Hepatocyte (in vitro differentiated cells): ENCODE results near the gene SLC6A4. TPM values are rescaled to one million over a fixed set of nuclear protein-coding genes. Genes with fewer than 3 reads are reported as not detected.

Source experiments
- DNase-seq: peaks from one replicate; pipeline ENCODE4 v3.0.0-alpha.2; 2016; ENCODE audit warnings: low spot score
- H2AFZ ChIP-seq: fragments of 200-600 bp; sonication (generic); 2 replicates; pipeline ENCODE4 v1.6.0; 2016; ENCODE audit warnings: antibody characterized with exemption, mild to moderate bottlenecking
- H3K27ac ChIP-seq: fragments of 200-600 bp; sonication (generic); 2 replicates; pipeline ENCODE4 v1.5.1; 2016; ENCODE audit warnings: mild to moderate bottlenecking
- H3K27me3 ChIP-seq: fragments of 200-600 bp; sonication (generic); 2 replicates; pipeline ENCODE4 v1.6.1; 2016
- H3K36me3 ChIP-seq: fragments of 200-600 bp; sonication (generic); replicated peaks from 2 replicates; pipeline ENCODE4 v1.5.1; 2016; ENCODE audit warnings: low read depth; ENCODE audit not compliant: insufficient read depth
- H3K4me1 ChIP-seq: fragments of 200-600 bp; sonication (generic); 2 replicates; pipeline ENCODE4 v1.5.1; 2016; ENCODE audit warnings: mild to moderate bottlenecking, moderate library complexity; ENCODE audit not compliant: insufficient read depth
- H3K4me2 ChIP-seq: fragments of 200-600 bp; sonication (generic); 2 replicates; pipeline ENCODE4 v1.6.0; 2016
- H3K4me3 ChIP-seq: fragments of 200-600 bp; sonication (generic); 2 replicates; pipeline ENCODE4 v1.5.1; 2016; ENCODE audit warnings: mild to moderate bottlenecking
- H3K79me2 ChIP-seq: fragments of 200-600 bp; sonication (generic); 2 replicates; pipeline ENCODE4 v1.6.0; 2017; ENCODE audit warnings: mild to moderate bottlenecking
- H3K9me2 ChIP-seq: fragments of 200-600 bp; sonication (generic); replicated peaks from 2 replicates; pipeline ENCODE4 v1.6.0; 2017; ENCODE audit warnings: mild to moderate bottlenecking; ENCODE audit not compliant: insufficient read depth
- H3K9me3 ChIP-seq: fragments of 200-600 bp; sonication (generic); 2 replicates; pipeline ENCODE4 v1.5.1; 2016; ENCODE audit warnings: low read depth, mild to moderate bottlenecking
- H4K20me1 ChIP-seq: fragments of 200-600 bp; sonication (generic); 2 replicates; pipeline ENCODE4 v1.6.0; 2016; ENCODE audit warnings: mild to moderate bottlenecking; ENCODE audit not compliant: insufficient read depth, poor library complexity, severe bottlenecking
- CTCF ChIP-seq: fragments of 200-600 bp; sonication (generic); IDR thresholded peaks from 2 replicates; pipeline ENCODE4 v1.5.1; 2016; ENCODE audit warnings: antibody characterized with exemption, mild to moderate bottlenecking; ENCODE audit not compliant: poor library complexity
- EZH2 ChIP-seq: fragments of 200-600 bp; sonication (generic); IDR thresholded peaks from 2 replicates; pipeline ENCODE4 v1.6.1; 2016; ENCODE audit warnings: antibody characterized with exemption, mild to moderate bottlenecking, borderline replicate concordance
- EZH2phosphoT487 ChIP-seq: fragments of 200-600 bp; sonication (generic); IDR thresholded peaks from one replicate; pipeline ENCODE4 v1.6.1; 2018; ENCODE audit warnings: antibody characterized with exemption, mild to moderate bottlenecking, low read depth, moderate library complexity; ENCODE audit not compliant: unreplicated experiment, severe bottlenecking
- WGBS: methylation state at CpG from one replicate; pipeline ENCODE4 v1.1.6; 2016; ENCODE audit warnings: low lambda C conversion rate; ENCODE audit errors: missing lambda C conversion rate; 5-methylcytosine and 5-hydroxymethylcytosine counted together
- polyA plus RNA-seq: library from polyadenylated mRNA; unstranded; fragments of >200 nt; fragmentation: Nextera tagmentation; extraction: Ambion mirVana; gene quantifications from 2 replicates; pipeline ENCODE4 v1.2.1, GENCODE V29; 2016
- total RNA-seq: library from RNA; depleted of rRNA; stranded (reverse); fragments of >200 nt; gene quantifications from 2 replicates; pipeline ENCODE4 v1.2.3, GENCODE V29; 2014

The SLC6A4 gene
- total and polyA plus RNA-seq, 2 experiments from 2014 or later, result 2.0 to 2.6 TPM

DNA sequence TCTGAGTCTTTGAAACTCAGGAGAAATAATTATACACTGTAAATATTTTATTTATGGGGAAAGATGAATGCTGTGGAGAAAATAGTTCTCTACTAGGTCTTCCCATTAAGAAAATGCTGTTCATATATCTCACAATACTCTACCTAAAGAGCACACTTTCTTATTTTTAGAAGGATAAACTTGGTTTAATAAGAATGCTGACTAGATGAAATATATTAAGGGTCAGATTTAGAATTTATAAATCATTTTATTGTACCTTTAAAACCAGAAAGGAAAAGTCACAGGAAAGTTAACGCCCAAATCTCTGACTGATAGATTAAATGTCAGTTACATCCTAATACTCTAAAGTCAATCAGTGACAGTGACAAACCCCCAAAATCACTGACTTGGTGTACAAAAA lies 48.7 kb downstream of the SLC6A4 start:
- DNase-seq, result no peak
- TF ChIP-seq EZH2phosphoT487, result no peak
- TF ChIP-seq EZH2, result no peak
- TF ChIP-seq CTCF, result no peak
- Histone ChIP-seq H3K27ac (no peak overlapping the region), H3K9me2 (no peaks in the 10 kb centered on the region), H3K4me2 (no peak overlapping the region), H3K4me1 (no peaks in the 10 kb centered on the region), H4K20me1 (no peaks in the 10 kb centered on the region), H3K27me3 (no peaks in the 10 kb centered on the region), H3K36me3 (no peaks in the 10 kb centered on the region), H3K9me3 (no peaks in the 10 kb centered on the region), H2AFZ (no peak overlapping the region), H3K79me2 (no peaks in the 10 kb centered on the region), H3K4me3 (no peak overlapping the region)
- 97% methylated on average over 1 of the region's 1 CpG for WGBS

DNA sequence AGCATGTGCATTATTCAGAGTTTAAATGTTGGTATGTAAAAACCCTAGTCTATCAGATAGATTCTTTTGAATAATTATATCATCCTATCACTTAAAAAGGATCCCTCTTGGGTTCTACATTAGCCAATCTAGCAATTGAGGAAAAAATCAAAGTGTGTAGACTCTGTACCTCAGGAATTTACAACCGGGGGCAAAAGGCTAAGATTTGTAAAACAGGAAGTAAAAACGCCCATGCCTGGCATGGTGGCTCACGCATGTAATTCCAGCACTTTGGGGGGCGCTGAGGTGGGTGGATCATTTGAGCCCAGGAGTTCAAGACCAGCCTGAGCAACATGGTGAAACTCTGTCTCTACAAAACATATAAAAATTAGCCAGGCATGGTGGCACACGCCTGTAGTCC lies 58.6 kb downstream of the SLC6A4 start:
- 100% methylated on average over 5 of the region's 5 CpGs for WGBS
- Histone ChIP-seq H4K20me1 (no peaks in the 10 kb centered on the region), H3K27me3 (no peaks in the 10 kb centered on the region), H3K79me2 (no peaks in the 10 kb centered on the region), H3K27ac (no peak overlapping the region), H3K9me2 (no peaks in the 10 kb centered on the region), H3K36me3 (no peaks in the 10 kb centered on the region), H3K4me1 (no peaks in the 10 kb centered on the region), H3K4me2 (no peak overlapping the region), H3K9me3 (no peaks in the 10 kb centered on the region), H2AFZ (no peak overlapping the region), H3K4me3 (no peak overlapping the region)
- TF ChIP-seq EZH2phosphoT487 (no peak), CTCF (no peak), EZH2 (no peak)
- DNase-seq, result no peak

GRCh38 chr17:30174556-30174955 lies 60.9 kb downstream of the SLC6A4 start:
- Histone ChIP-seq H3K27me3 (no peaks in the 10 kb centered on the region), H3K9me2 (no peaks in the 10 kb centered on the region), H3K4me3 (no peak overlapping the region), H3K27ac (no peak overlapping the region), H3K36me3 (no peaks in the 10 kb centered on the region), H2AFZ (no peak overlapping the region), H3K79me2 (peaks cover 3% of the 10 kb centered on the region), H3K4me2 (no peak overlapping the region), H3K4me1 (no peaks in the 10 kb centered on the region), H3K9me3 (no peaks in the 10 kb centered on the region), H4K20me1 (no peaks in the 10 kb centered on the region)
- no peak for DNase-seq
- 100% methylated on average over 1 of the region's 1 CpG for WGBS
- TF ChIP-seq EZH2 (no peak), EZH2phosphoT487 (no peak), CTCF (no peak)

- no peak for DNase-seq
- Histone ChIP-seq H3K27me3 (no peaks in the 10 kb centered on the region), H2AFZ (no peak overlapping the region), H4K20me1 (peaks cover 2% of the 10 kb centered on the region), H3K27ac (no peak overlapping the region), H3K4me1 (no peaks in the 10 kb centered on the region), H3K79me2 (peaks cover 3% of the 10 kb centered on the region), H3K4me2 (no peak overlapping the region), H3K9me2 (no peaks in the 10 kb centered on the region), H3K4me3 (no peak overlapping the region), H3K9me3 (no peaks in the 10 kb centered on the region), H3K36me3 (no peaks in the 10 kb centered on the region)
- no peak for TF ChIP-seq CTCF
- TF ChIP-seq EZH2phosphoT487, result no peak
- TF ChIP-seq EZH2, result no peak
- WGBS, result 89% methylated on average over 2 of the region's 2 CpGs
These were observed 61.8 kb downstream of the SLC6A4 start for GRCh38 chr17:30173649-30174048.
